GM12878 (cell line): Measurements from ENCODE around the gene SLC16A10. TPM values are rescaled to one million over a fixed set of nuclear protein-coding genes. Genes with fewer than 3 reads are reported as not detected.

Source experiments
- ATAC-seq: fragments of 200-7000 bp; cut with Tn5 transposase; 3 replicates; pipeline ENCODE4 v1.9.1; 2020; ENCODE audit warnings: mild to moderate bottlenecking, moderate library complexity
- BruUV-seq: library from RNA; stranded (reverse); fragments of 400-500 nt; replicated peaks from 2 replicates; lab custom pipeline; 2021; lab: Mats Ljungman, UMichigan
- CTCF ChIA-PET: fragments of 300-600 bp; sonication (Branson Sonifier 250); formaldehyde crosslinking; extraction: SDS; loops from one replicate; lab custom pipeline; 2021; ENCODE audit warnings: inconsistent platforms; lab: Yijun Ruan, JAX
- POLR2A ChIA-PET: fragments of 350-600 bp; formaldehyde crosslinking; extraction: SDS; loops from one replicate; lab custom pipeline; 2021; ENCODE audit warnings: inconsistent platforms; lab: Charles Lee
- RAD21 ChIA-PET: fragments of 300-600 bp; sonication (Branson Sonifier 250); formaldehyde crosslinking; loops from one replicate; lab custom pipeline; 2023; ENCODE audit warnings: antibody characterized with exemption; ENCODE audit not compliant: unreplicated experiment; lab: Charles Lee
- SMC1A ChIA-PET: fragments of 300-600 bp; sonication (Branson Sonifier 250); formaldehyde crosslinking; loops from one replicate; lab custom pipeline; 2023; ENCODE audit not compliant: unreplicated experiment, uncharacterized antibody; lab: Charles Lee
- DNase-seq: peaks from one replicate; pipeline ENCODE4 v3.0.0-alpha.2; 2011; ENCODE audit warnings: low read depth, low spot score
- FAIRE-seq: peaks from 3 replicates; lab custom pipeline; 2011; peaks lifted over from hg19 to GRCh38; lab: Jason Lieb, UNC
- H2AFZ ChIP-seq: 2 replicates; pipeline ENCODE4 v1.6.0; 2011; ENCODE audit warnings: low read depth, low read length, control low read depth; ENCODE audit not compliant: control insufficient read depth
- H3K27ac ChIP-seq: 2 replicates; pipeline ENCODE4 v1.5.1; 2011; ENCODE audit warnings: control low read depth; ENCODE audit not compliant: control insufficient read depth, insufficient read depth
- H3K27me3 ChIP-seq, 2 experiments: replicated peaks in 1 of 2; 2 replicates each; pipeline versions ENCODE4 v1.6.0 to v1.6.1; 2011; ENCODE audit warnings: low read length in 1 of 2; ENCODE audit not compliant: control insufficient read depth in 2 of 2, insufficient read depth in 2 of 2
- H3K36me3 ChIP-seq, 2 experiments: 2 replicates each; pipeline ENCODE4 v1.5.1; 2011; ENCODE audit warnings: low read length in 1 of 2; ENCODE audit not compliant: control insufficient read depth in 2 of 2, insufficient read depth in 2 of 2
- H3K4me1 ChIP-seq: 2 replicates; pipeline ENCODE4 v1.6.1; 2011; ENCODE audit warnings: mild to moderate bottlenecking, low read length, moderate library complexity, mixed read lengths; ENCODE audit not compliant: control insufficient read depth, insufficient read depth
- H3K4me2 ChIP-seq: 2 replicates; pipeline ENCODE4 v1.6.0; 2011; ENCODE audit warnings: control low read depth; ENCODE audit not compliant: control insufficient read depth, insufficient read depth
- H3K4me3 ChIP-seq: fragments of 200-600 bp; sonication (generic); 2 replicates; pipeline ENCODE4 v1.5.1; 2016
- H3K79me2 ChIP-seq: 2 replicates; pipeline ENCODE4 v1.6.0; 2011; ENCODE audit warnings: low read length; ENCODE audit not compliant: control insufficient read depth, insufficient read depth
- H3K9ac ChIP-seq: 2 replicates; pipeline ENCODE4 v1.8.0; 2011; ENCODE audit warnings: low read length, control low read depth, mixed read lengths; ENCODE audit not compliant: control insufficient read depth, insufficient read depth
- H3K9me3 ChIP-seq: replicated peaks from 3 replicates; pipeline ENCODE4 v1.5.1; 2011; ENCODE audit warnings: mild to moderate bottlenecking, low read length; ENCODE audit not compliant: control insufficient read depth, insufficient read depth
- H4K20me1 ChIP-seq: 2 replicates; pipeline ENCODE4 v1.6.0; 2011; ENCODE audit not compliant: control insufficient read depth, insufficient read depth
- CEBPB ChIP-seq, 2 experiments: fragments of 150-350 bp in 1 of 2; IDR thresholded peaks; 2 replicates each; pipeline ENCODE4 v1.6.1; 2012 to 2014; ENCODE audit warnings: low read depth in 2 of 2, low read length in 2 of 2, borderline replicate concordance in 1 of 2, inconsistent platforms in 1 of 2
- EGR1 ChIP-seq, 2 experiments: IDR thresholded peaks; 1 replicate in 1 of 2; 2 replicates in 1 of 2; pipeline ENCODE4 v1.6.1; 2011 to 2012; ENCODE audit warnings: low read depth in 2 of 2, low read length in 2 of 2, borderline replicate concordance in 1 of 2, mild to moderate bottlenecking in 1 of 2, moderate library complexity in 1 of 2
- KAT2A ChIP-seq: conservative IDR thresholded peaks from 2 replicates; pipeline ENCODE4 v1.6.1; 2011; ENCODE audit warnings: low read depth, low read length; ENCODE audit not compliant: control insufficient read depth
- LARP7 ChIP-seq: fragments of 450-650 bp; IDR thresholded peaks from 2 replicates; pipeline ENCODE4 v1.6.1; 2017; ENCODE audit warnings: mild to moderate bottlenecking
- NFYB ChIP-seq: IDR thresholded peaks from 2 replicates; pipeline ENCODE4 v1.6.1; 2011; ENCODE audit warnings: low read depth, mild to moderate bottlenecking, low read length, improper control_type of control experiment, moderate library complexity; ENCODE audit not compliant: insufficient read depth
- NR2C1 ChIP-seq: fragments of 450-650 bp; IDR thresholded peaks from 2 replicates; pipeline ENCODE4 v1.6.1; 2017; ENCODE audit warnings: antibody characterized with exemption, mild to moderate bottlenecking, moderate library complexity
- SIN3A ChIP-seq: IDR thresholded peaks from 2 replicates; pipeline ENCODE4 v1.6.1; 2012; ENCODE audit warnings: low read depth, low read length, improper control_type of control experiment
- TAF1 ChIP-seq: IDR thresholded peaks from 2 replicates; pipeline ENCODE4 v1.6.1; 2011; ENCODE audit warnings: mild to moderate bottlenecking, low read depth, low read length, borderline replicate concordance
- WGBS: methylation state at CpG from one replicate; pipeline ENCODE4 v1.1.6; 2016; ENCODE audit warnings: low lambda C conversion rate; ENCODE audit not compliant: insufficient replicate concordance, insufficient coverage; ENCODE audit errors: missing lambda C conversion rate; 5-methylcytosine and 5-hydroxymethylcytosine counted together
- in situ Hi-C: fragments of 300-500 bp; cut with MboI; formaldehyde crosslinking; loops from 9 replicates; pipeline ENCODE4 v1.14.3; 2018; ENCODE audit warnings: mixed read lengths
- intact Hi-C: fragments of 100-400 bp; cut with micrococcal nuclease; formaldehyde crosslinking; loops from one replicate; pipeline ENCODE4 v1.14.2; 2022; ENCODE audit not compliant: unreplicated experiment
- polyA plus RNA-seq, 11 experiments: library from polyadenylated mRNA; depleted of rRNA in 4 of 11; unstranded in 6 of 11; stranded (reverse) in 5 of 11; fragments of >200 nt; fragmentation: Nextera tagmentation in 4 of 11; fragmentation: Illumina TruSeq in 1 of 11; extraction: Ambion mirVana in 4 of 11; extraction: Trizol in 1 of 11; gene quantifications; 1 replicate in 1 of 11; 2 replicates in 10 of 11; pipeline versions ENCODE4 v1.2.1 to v1.2.3, GENCODE V29; 2011 to 2016; ENCODE audit warnings: inconsistent platforms in 2 of 11, missing spikeins in 2 of 11, low read depth in 1 of 11
- total RNA-seq, 4 experiments: library from RNA; depleted of rRNA in 3 of 4; stranded (reverse); fragments of >200 nt in 3 of 4; fragmentation: Illumina TruSeq in 1 of 4; extraction: Trizol in 1 of 4; gene quantifications; 2 replicates each; pipeline versions ENCODE4 v1.2.1 to v1.2.3, GENCODE V29; 2013 to 2021
- TF ChIP-seq, protein P1 (sequence below): fragments of 450-650 bp; IDR thresholded peaks from 2 replicates; pipeline ENCODE4 v1.6.1; 2014; ENCODE audit warnings: mild to moderate bottlenecking
- TF ChIP-seq, protein P2 (sequence below): fragments of 450-650 bp; IDR thresholded peaks from 2 replicates; pipeline ENCODE4 v1.6.1; 2017; ENCODE audit warnings: low read depth, mild to moderate bottlenecking, moderate library complexity
- TF ChIP-seq, protein P3 (sequence below): fragments of 450-650 bp; IDR thresholded peaks from 2 replicates; pipeline ENCODE4 v1.6.1; 2018; ENCODE audit warnings: mild to moderate bottlenecking, low read depth, moderate library complexity; ENCODE audit not compliant: partially characterized antibody
- TF ChIP-seq, protein P4 (sequence below): IDR thresholded peaks from 2 replicates; pipeline ENCODE4 v1.6.1; 2012; ENCODE audit warnings: low read depth, low read length, improper control_type of control experiment

Gene SLC16A10
- total and polyA plus RNA-seq, 10 of the 15 experiments (the other 5 are each of a cell fraction or from before 2014, with no cell fraction given), result 2.3 to 19.0 (median 8.0) TPM

DNA sequence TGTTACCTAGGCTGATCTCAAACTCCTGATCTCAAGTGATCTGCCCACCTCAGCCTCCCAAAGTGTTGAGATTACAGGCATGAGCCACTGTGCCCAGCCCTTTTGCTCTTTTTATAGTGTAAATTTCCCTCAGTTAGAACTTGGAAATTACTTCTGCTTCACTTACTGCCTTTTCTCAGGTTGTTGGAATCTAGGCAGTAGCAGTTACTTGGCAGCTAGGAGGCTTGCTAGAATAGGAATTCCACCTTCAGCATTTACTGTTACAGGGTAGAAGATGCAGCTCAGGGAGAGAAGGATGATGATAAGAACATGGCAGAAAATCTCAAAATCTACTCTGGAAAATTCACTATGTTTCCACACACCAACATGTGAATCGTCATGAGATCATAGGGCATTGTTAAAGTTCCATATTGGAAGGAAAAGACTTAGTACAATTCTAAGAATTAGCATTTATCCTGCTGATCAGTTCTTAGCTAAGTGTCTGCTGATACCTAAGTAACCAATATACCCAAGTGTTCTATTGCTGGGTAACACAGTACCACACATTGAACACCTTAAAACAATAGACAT lies 182.2 kb downstream of the SLC16A10 start:
- RAD21 ChIA-PET, result interaction anchor here (1.4 kb wide), 1 partner anchor 16 kb away, joined by 3 read pairs; no protein-coding TSS in a partner anchor
- WGBS, result 100% methylated on average over 1 of the region's 1 CpG
- no peaks in the 10 kb centered on the region for H3K27me3 ChIP-seq
- peaks cover 5% of the 10 kb centered on the region for H3K4me1 ChIP-seq
- DNase-seq (no peak), ATAC-seq (no peak), FAIRE-seq (no peak)
- H4K20me1 ChIP-seq, result no peaks in the 10 kb centered on the region
- in situ Hi-C loops, result no loop called here
- H3K9ac ChIP-seq, result no peak overlapping the region
- no TSS peak for BruUV-seq
- no peak overlapping the region for H3K4me3 ChIP-seq
- no peak overlapping the region for H2AFZ ChIP-seq
- SMC1A ChIA-PET, result interaction anchor here (0.7 to 2.2 kb wide), 3 partner anchors 11 to 22 kb away, joined by 3 to 11 read pairs (median 3); a partner anchor contains a TSS
- no peak overlapping the region for H3K27ac ChIP-seq
- peaks cover 11% of the 10 kb centered on the region for H3K79me2 ChIP-seq
- H3K9me3 ChIP-seq, result peaks cover 11% of the 10 kb centered on the region
- POLR2A ChIA-PET, result interaction anchor here (0.6 to 1.3 kb wide), 2 partner anchors 10 to 92 kb away, joined by 4 to 5 read pairs; a partner anchor contains a TSS
- CTCF ChIA-PET, result interaction anchor here (1.5 to 2.7 kb wide), 2 partner anchors 11 to 209 kb away, joined by 5 to 7 read pairs; a partner anchor contains a TSS
- no peak overlapping the region for H3K4me2 ChIP-seq
- peaks cover 4 to 22% of the 10 kb centered on the region in 2 experiments; a peak in 3 of 4 replicates for H3K36me3 ChIP-seq
- intact Hi-C loops, result no loop called here
- TF ChIP-seq, protein P1, sequence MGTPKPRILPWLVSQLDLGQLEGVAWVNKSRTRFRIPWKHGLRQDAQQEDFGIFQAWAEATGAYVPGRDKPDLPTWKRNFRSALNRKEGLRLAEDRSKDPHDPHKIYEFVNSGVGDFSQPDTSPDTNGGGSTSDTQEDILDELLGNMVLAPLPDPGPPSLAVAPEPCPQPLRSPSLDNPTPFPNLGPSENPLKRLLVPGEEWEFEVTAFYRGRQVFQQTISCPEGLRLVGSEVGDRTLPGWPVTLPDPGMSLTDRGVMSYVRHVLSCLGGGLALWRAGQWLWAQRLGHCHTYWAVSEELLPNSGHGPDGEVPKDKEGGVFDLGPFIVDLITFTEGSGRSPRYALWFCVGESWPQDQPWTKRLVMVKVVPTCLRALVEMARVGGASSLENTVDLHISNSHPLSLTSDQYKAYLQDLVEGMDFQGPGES, result no peak
- TF ChIP-seq KAT2A (no peak), SIN3A (no peak), NR2C1 (no peak), EGR1 (IDR thresholded peaks at IDR 0.05; ENCODE audit: borderline replicate concordance in 1 of 2, low read depth in 2 of 2, low read length in 2 of 2) (no peak), TAF1 (no peak), NFYB (no peak), LARP7 (no peak), CEBPB (IDR thresholded peaks at IDR 0.05; ENCODE audit: borderline replicate concordance in 1 of 2, low read depth in 2 of 2, low read length in 2 of 2) (no peak)
- TF ChIP-seq, protein P2, sequence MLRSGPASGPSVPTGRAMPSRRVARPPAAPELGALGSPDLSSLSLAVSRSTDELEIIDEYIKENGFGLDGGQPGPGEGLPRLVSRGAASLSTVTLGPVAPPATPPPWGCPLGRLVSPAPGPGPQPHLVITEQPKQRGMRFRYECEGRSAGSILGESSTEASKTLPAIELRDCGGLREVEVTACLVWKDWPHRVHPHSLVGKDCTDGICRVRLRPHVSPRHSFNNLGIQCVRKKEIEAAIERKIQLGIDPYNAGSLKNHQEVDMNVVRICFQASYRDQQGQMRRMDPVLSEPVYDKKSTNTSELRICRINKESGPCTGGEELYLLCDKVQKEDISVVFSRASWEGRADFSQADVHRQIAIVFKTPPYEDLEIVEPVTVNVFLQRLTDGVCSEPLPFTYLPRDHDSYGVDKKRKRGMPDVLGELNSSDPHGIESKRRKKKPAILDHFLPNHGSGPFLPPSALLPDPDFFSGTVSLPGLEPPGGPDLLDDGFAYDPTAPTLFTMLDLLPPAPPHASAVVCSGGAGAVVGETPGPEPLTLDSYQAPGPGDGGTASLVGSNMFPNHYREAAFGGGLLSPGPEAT, result no peak
- TF ChIP-seq, protein P3, sequence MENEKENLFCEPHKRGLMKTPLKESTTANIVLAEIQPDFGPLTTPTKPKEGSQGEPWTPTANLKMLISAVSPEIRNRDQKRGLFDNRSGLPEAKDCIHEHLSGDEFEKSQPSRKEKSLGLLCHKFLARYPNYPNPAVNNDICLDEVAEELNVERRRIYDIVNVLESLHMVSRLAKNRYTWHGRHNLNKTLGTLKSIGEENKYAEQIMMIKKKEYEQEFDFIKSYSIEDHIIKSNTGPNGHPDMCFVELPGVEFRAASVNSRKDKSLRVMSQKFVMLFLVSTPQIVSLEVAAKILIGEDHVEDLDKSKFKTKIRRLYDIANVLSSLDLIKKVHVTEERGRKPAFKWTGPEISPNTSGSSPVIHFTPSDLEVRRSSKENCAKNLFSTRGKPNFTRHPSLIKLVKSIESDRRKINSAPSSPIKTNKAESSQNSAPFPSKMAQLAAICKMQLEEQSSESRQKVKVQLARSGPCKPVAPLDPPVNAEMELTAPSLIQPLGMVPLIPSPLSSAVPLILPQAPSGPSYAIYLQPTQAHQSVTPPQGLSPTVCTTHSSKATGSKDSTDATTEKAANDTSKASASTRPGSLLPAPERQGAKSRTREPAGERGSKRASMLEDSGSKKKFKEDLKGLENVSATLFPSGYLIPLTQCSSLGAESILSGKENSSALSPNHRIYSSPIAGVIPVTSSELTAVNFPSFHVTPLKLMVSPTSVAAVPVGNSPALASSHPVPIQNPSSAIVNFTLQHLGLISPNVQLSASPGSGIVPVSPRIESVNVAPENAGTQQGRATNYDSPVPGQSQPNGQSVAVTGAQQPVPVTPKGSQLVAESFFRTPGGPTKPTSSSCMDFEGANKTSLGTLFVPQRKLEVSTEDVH, result no peak
- TF ChIP-seq, protein P4, sequence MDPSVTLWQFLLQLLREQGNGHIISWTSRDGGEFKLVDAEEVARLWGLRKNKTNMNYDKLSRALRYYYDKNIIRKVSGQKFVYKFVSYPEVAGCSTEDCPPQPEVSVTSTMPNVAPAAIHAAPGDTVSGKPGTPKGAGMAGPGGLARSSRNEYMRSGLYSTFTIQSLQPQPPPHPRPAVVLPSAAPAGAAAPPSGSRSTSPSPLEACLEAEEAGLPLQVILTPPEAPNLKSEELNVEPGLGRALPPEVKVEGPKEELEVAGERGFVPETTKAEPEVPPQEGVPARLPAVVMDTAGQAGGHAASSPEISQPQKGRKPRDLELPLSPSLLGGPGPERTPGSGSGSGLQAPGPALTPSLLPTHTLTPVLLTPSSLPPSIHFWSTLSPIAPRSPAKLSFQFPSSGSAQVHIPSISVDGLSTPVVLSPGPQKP, result no peak
- TF ChIP-seq, all 136 proteins: peak for 0
